Keratinocyte (primary cell): ENCODE results near the gene CCDC38. TPM values are rescaled to one million over a fixed set of nuclear protein-coding genes. Genes with fewer than 3 reads are reported as not detected.

Experiments used
- DNase-seq: peaks from one replicate; pipeline ENCODE4 v3.0.0-alpha.2; 2011; ENCODE audit warnings: low read depth, missing footprints, low spot score
- FAIRE-seq: peaks from 2 replicates; lab custom pipeline; 2011; peaks lifted over from hg19 to GRCh38; lab: Jason Lieb, UNC
- H2AFZ ChIP-seq: 2 replicates; pipeline ENCODE4 v1.6.0; 2012; ENCODE audit warnings: low read length, control low read depth, inconsistent platforms; ENCODE audit not compliant: control insufficient read depth
- H3K27ac ChIP-seq: 2 replicates; pipeline ENCODE4 v1.5.1; 2011; ENCODE audit warnings: low read length; ENCODE audit not compliant: control insufficient read depth, insufficient read depth
- H3K27me3 ChIP-seq: 3 replicates; pipeline ENCODE4 v1.6.0; 2011; ENCODE audit warnings: low read length; ENCODE audit not compliant: control insufficient read depth, insufficient read depth; ENCODE audit errors: extremely low read depth
- H3K36me3 ChIP-seq, 2 experiments: 2 replicates in 1 of 2; 3 replicates in 1 of 2; pipeline ENCODE4 v1.5.1; 2011; ENCODE audit warnings: low read length in 2 of 2, mild to moderate bottlenecking in 1 of 2; ENCODE audit not compliant: control insufficient read depth in 2 of 2, insufficient read depth in 2 of 2; ENCODE audit errors: extremely low read depth in 1 of 2
- H3K4me1 ChIP-seq: 3 replicates; pipeline ENCODE4 v1.5.1; 2011; ENCODE audit warnings: low read length; ENCODE audit not compliant: control insufficient read depth, insufficient read depth; ENCODE audit errors: extremely low read depth
- H3K4me2 ChIP-seq: 3 replicates; pipeline ENCODE4 v1.6.0; 2011; ENCODE audit warnings: low read depth, low read length; ENCODE audit not compliant: control insufficient read depth, insufficient read depth; ENCODE audit errors: extremely low read depth
- H3K4me3 ChIP-seq, 3 experiments: fragments of 200-600 bp in 1 of 3; sonication (generic) in 1 of 3; 2 replicates in 2 of 3; 3 replicates in 1 of 3; pipeline ENCODE4 v1.5.1; 2011 to 2016; ENCODE audit warnings: low read length in 3 of 3, mild to moderate bottlenecking in 3 of 3, control low read depth in 2 of 3, inconsistent platforms in 1 of 3, low read depth in 1 of 3, mixed read lengths in 1 of 3, mixed run types in 1 of 3, moderate library complexity in 1 of 3; ENCODE audit not compliant: control insufficient read depth in 2 of 3, insufficient read depth in 2 of 3; ENCODE audit errors: extremely low read depth in 1 of 3
- H3K79me2 ChIP-seq: 2 replicates; pipeline ENCODE4 v1.6.0; 2012; ENCODE audit warnings: low read length; ENCODE audit not compliant: control insufficient read depth, insufficient read depth
- H3K9ac ChIP-seq: 3 replicates; pipeline ENCODE4 v1.6.0; 2011; ENCODE audit warnings: low read length; ENCODE audit not compliant: control insufficient read depth, insufficient read depth; ENCODE audit errors: extremely low read depth
- H3K9me1 ChIP-seq: 3 replicates; pipeline ENCODE4 v1.6.0; 2011; ENCODE audit warnings: low read length; ENCODE audit not compliant: control insufficient read depth, insufficient read depth; ENCODE audit errors: extremely low read depth
- H3K9me3 ChIP-seq: 2 replicates; pipeline ENCODE4 v1.5.1; 2012; ENCODE audit warnings: low read depth, low read length; ENCODE audit not compliant: control insufficient read depth
- H4K20me1 ChIP-seq: 3 replicates; pipeline ENCODE4 v1.6.0; 2011; ENCODE audit warnings: low read length; ENCODE audit not compliant: control insufficient read depth, insufficient read depth; ENCODE audit errors: extremely low read depth
- EZH2 ChIP-seq: IDR thresholded peaks from one replicate; pipeline ENCODE4 v1.6.1; 2012; ENCODE audit warnings: inconsistent platforms, mild to moderate bottlenecking, low read length, moderate library complexity
- dilution Hi-C: fragments of 300-500 bp; cut with MboI; formaldehyde crosslinking; loops from one replicate; pipeline ENCODE4 v1.7.0; 2020; ENCODE audit warnings: low sequenced_read_pairs; ENCODE audit not compliant: extremely low pct_ligation_motif_present
- polyA plus RNA-seq, 5 experiments: library from polyadenylated mRNA; depleted of rRNA in 3 of 5; stranded (reverse) in 3 of 5; stranded (forward) in 1 of 5; unstranded in 1 of 5; fragments of >200 nt; gene quantifications; 1 replicate in 1 of 5; 2 replicates in 3 of 5; 3 replicates in 1 of 5; pipeline versions ENCODE4 v1.2.1 to v1.2.3, GENCODE V29; 2011 to 2012; ENCODE audit warnings: missing spikeins in 2 of 5, low read depth in 1 of 5, low replicate concordance in 1 of 5
- TF ChIP-seq, protein P1 (sequence below), 3 experiments: IDR thresholded peaks in 1 of 3; conservative IDR thresholded peaks in 1 of 3; optimal IDR thresholded peaks in 1 of 3; 2 replicates in 2 of 3; 3 replicates in 1 of 3; pipeline versions ENCODE3 to v1.5.1; 2011; ENCODE audit warnings: low read length in 3 of 3, mild to moderate bottlenecking in 3 of 3, moderate library complexity in 2 of 3, control low read depth in 1 of 3, inconsistent platforms in 1 of 3; ENCODE audit not compliant: insufficient read depth in 2 of 3; ENCODE audit errors: extremely low read depth in 1 of 3

Gene CCDC38
- polyA plus RNA-seq, 1 donor (not counting 4 experiments of a cell fraction or from before 2014, with no cell fraction given), result 0.04 TPM

DNA sequence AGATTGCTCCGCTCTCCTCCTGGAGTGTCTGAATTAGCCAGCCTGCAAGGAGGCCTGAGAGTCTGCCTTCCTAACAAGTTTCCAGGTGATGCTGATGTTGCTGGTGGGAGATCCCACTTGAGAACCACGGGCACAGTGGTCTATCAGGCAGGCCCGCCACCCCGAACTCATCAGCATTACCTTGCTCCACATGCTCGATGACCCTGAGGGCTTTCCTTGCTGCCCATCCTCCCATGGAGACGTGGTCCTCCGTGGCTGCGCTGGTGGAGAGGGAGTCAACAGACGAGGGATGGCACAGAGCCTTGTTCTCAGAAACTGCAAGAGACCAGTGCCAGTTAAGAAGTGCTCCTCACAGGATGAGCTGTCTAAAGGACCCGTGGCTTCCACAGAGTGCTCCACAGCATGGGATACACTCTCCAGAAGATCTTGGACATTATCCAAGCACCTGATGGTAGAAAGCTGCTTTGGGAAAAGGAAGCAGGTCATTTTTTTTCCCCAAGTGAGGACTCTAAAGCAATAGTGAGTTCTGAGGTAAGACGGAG, 35.4 kb upstream of the CCDC38 start:
- H3K4me1 ChIP-seq, result no peaks in the 10 kb centered on the region
- no peak for FAIRE-seq
- H3K4me3 ChIP-seq, result no peak overlapping the region
- no peaks in the 10 kb centered on the region for H4K20me1 ChIP-seq
- no peaks in the 10 kb centered on the region for H3K36me3 ChIP-seq
- dilution Hi-C loops, result no loop called here
- DNase-seq, result no peak
- no peaks in the 10 kb centered on the region for H3K27me3 ChIP-seq
- H3K27ac ChIP-seq, result no peak overlapping the region
- no peaks in the 10 kb centered on the region for H3K9me1 ChIP-seq
- TF ChIP-seq EZH2, result no peak
- TF ChIP-seq, protein P1, sequence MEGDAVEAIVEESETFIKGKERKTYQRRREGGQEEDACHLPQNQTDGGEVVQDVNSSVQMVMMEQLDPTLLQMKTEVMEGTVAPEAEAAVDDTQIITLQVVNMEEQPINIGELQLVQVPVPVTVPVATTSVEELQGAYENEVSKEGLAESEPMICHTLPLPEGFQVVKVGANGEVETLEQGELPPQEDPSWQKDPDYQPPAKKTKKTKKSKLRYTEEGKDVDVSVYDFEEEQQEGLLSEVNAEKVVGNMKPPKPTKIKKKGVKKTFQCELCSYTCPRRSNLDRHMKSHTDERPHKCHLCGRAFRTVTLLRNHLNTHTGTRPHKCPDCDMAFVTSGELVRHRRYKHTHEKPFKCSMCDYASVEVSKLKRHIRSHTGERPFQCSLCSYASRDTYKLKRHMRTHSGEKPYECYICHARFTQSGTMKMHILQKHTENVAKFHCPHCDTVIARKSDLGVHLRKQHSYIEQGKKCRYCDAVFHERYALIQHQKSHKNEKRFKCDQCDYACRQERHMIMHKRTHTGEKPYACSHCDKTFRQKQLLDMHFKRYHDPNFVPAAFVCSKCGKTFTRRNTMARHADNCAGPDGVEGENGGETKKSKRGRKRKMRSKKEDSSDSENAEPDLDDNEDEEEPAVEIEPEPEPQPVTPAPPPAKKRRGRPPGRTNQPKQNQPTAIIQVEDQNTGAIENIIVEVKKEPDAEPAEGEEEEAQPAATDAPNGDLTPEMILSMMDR (optimal IDR thresholded peaks at IDR 0.05 in 1 of 3, IDR thresholded peaks at IDR 0.05 in 1 of 3, conservative IDR thresholded peaks at IDR 0.05 in 1 of 3; ENCODE audit: extremely low read depth in 1 of 3, insufficient read depth in 2 of 3, low read length in 3 of 3), result no peak
- no peak overlapping the region for H3K4me2 ChIP-seq
- H2AFZ ChIP-seq, result no peak overlapping the region
- no peaks in the 10 kb centered on the region for H3K79me2 ChIP-seq
- no peaks in the 10 kb centered on the region for H3K9me3 ChIP-seq
- H3K9ac ChIP-seq, result no peak overlapping the region

DNA sequence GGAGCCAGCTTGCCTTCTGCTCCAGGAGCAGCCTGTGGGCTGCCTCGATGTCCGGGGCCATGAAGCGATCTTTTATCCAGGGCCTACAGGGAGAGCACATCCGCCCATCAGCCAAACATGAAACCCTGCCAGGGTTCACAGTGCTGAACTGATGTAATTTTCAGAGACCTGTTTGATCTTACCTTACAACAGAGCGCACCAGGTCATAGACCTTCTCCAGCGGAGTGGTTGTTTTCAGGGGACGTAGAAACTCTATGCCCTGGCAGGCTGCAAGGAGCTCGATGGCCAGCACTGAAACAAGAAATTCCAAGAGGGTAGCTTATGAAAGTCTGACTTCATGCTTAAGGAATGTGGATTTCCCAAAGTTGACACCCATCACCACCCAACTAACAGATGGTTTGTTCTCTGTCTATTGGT, 34.0 kb upstream of the CCDC38 start:
- no peak for DNase-seq

More for the DNA sequence above, 34.0 kb upstream of the CCDC38 start:
- Histone ChIP-seq H3K9me1 (no peaks in the 10 kb centered on the region), H2AFZ (no peak overlapping the region), H3K9me3 (no peaks in the 10 kb centered on the region), H3K4me3 (no peak overlapping the region), H3K9ac (no peak overlapping the region), H3K27me3 (no peaks in the 10 kb centered on the region), H3K79me2 (no peaks in the 10 kb centered on the region), H3K27ac (no peak overlapping the region), H4K20me1 (no peaks in the 10 kb centered on the region), H3K4me2 (no peak overlapping the region), H3K4me1 (no peaks in the 10 kb centered on the region), H3K36me3 (no peaks in the 10 kb centered on the region)
- FAIRE-seq, result no peak
- no peak for TF ChIP-seq EZH2
- TF ChIP-seq, protein P1 (optimal IDR thresholded peaks at IDR 0.05 in 1 of 3, IDR thresholded peaks at IDR 0.05 in 1 of 3, conservative IDR thresholded peaks at IDR 0.05 in 1 of 3; ENCODE audit: extremely low read depth in 1 of 3, insufficient read depth in 2 of 3, low read length in 3 of 3), result no peak
- dilution Hi-C loops, result no loop called here
